ENCODE results near the gene SLC35B3.
"Not testable (repeated sequence)": the region's sequence is repeated elsewhere in the genome, so short reads cannot be mapped to it uniquely, and the experiment has no call there.

The SLC35B3 gene

GRCh38 chr6:8462694-8463093, 27.3 kb upstream of the SLC35B3 start:
- H3K4me3 ChIP-seq (replicated peaks; ENCODE audit: low read depth, low read length): no peak overlapping the region
- no peak for DNase-seq (ENCODE audit: extremely low read depth, low read depth)
- TF ChIP-seq, protein P1, sequence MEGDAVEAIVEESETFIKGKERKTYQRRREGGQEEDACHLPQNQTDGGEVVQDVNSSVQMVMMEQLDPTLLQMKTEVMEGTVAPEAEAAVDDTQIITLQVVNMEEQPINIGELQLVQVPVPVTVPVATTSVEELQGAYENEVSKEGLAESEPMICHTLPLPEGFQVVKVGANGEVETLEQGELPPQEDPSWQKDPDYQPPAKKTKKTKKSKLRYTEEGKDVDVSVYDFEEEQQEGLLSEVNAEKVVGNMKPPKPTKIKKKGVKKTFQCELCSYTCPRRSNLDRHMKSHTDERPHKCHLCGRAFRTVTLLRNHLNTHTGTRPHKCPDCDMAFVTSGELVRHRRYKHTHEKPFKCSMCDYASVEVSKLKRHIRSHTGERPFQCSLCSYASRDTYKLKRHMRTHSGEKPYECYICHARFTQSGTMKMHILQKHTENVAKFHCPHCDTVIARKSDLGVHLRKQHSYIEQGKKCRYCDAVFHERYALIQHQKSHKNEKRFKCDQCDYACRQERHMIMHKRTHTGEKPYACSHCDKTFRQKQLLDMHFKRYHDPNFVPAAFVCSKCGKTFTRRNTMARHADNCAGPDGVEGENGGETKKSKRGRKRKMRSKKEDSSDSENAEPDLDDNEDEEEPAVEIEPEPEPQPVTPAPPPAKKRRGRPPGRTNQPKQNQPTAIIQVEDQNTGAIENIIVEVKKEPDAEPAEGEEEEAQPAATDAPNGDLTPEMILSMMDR (IDR thresholded peaks at IDR 0.05; ENCODE audit: low read depth, low read length, missing control alignments): no peak

DNA sequence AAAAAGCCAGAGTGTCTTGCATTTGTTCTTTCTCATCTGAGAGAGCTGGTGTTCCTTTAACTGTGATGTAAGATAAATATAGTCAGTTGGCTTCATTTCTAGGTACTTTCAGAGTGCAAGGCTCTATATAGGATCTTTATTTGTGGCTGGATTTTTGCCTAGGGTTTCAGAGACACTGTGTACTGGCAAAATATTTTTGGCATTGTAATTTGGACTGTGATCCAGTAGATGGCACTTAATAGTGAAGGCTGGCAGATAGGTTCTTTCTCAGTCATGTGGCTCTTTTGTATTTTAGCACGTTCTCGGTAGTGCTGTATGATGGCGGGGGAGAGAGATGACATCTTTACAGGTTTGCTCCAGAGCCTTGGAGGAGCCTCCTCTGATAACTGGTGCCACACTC, 26.8 kb upstream of the SLC35B3 start:
- DNase-seq (ENCODE audit: extremely low read depth, low read depth): no peak
- TF ChIP-seq, protein P1 (IDR thresholded peaks at IDR 0.05; ENCODE audit: low read depth, low read length, missing control alignments): no peak

DNA sequence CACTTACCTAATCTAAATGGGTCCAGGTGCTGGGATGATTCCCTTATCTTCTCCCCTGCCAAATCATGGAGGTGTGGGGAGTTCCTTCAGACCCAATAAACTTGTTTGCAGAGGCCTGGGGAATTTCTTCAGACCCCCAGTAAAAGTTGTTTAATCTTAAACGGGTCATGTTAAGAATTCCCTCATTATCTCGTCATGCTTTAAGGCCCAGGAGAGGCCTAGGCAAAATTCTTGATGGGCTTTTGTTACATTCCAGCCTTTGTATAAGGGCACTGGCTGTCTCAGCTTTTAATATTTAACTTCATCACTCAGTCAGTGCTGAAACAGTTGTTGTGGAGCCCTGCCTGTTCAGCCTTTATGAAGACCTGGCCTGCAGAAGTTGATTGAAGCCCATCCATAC, 11.0 kb upstream of the SLC35B3 start:
- no peak overlapping the region for H3K4me3 ChIP-seq (replicated peaks; ENCODE audit: low read depth, low read length)
- no peak for DNase-seq (ENCODE audit: extremely low read depth, low read depth)
- TF ChIP-seq, protein P1 (IDR thresholded peaks at IDR 0.05; ENCODE audit: low read depth, low read length, missing control alignments): no peak

More for the DNA sequence above, 26.8 kb upstream of the SLC35B3 start:
- no peak overlapping the region for H3K4me3 ChIP-seq (replicated peaks; ENCODE audit: low read depth, low read length)

- H3K4me3 ChIP-seq (replicated peaks; ENCODE audit: low read depth, low read length); DNase-seq (ENCODE audit: extremely low read depth, low read depth): not testable (repeated sequence)
Measured at GRCh38 chr6:8445930-8446329, 10.6 kb upstream of the SLC35B3 start.

GRCh38 chr6:8442150-8442549, 6.8 kb upstream of the SLC35B3 start:
- no peak for DNase-seq (ENCODE audit: extremely low read depth, low read depth)
- TF ChIP-seq, protein P1 (IDR thresholded peaks at IDR 0.05; ENCODE audit: low read depth, low read length, missing control alignments): no peak
- no peak overlapping the region for H3K4me3 ChIP-seq (replicated peaks; ENCODE audit: low read depth, low read length)

DNA sequence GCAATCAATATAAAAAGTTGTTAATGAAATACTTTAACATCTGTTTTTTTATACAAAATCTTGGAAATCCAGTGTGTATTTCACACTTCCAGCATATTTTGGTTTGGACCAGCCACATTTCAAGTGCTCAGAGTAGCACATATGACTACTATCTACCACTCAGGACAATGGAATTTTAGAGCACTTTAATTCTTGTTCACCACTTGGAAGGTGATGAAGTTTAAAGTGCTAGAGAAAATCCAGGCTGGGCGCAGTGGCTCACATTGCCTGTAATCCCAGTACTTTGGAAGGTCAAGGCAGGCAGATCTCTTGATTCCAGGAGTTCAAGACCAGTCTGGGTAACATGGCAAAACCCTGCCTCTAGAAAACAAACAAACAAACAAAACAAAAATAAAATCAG, 6.1 kb upstream of the SLC35B3 start:
- no peak overlapping the region for H3K4me3 ChIP-seq (replicated peaks; ENCODE audit: low read depth, low read length)
- TF ChIP-seq, protein P1 (IDR thresholded peaks at IDR 0.05; ENCODE audit: low read depth, low read length, missing control alignments): no peak
- DNase-seq (ENCODE audit: extremely low read depth, low read depth): no peak

DNA sequence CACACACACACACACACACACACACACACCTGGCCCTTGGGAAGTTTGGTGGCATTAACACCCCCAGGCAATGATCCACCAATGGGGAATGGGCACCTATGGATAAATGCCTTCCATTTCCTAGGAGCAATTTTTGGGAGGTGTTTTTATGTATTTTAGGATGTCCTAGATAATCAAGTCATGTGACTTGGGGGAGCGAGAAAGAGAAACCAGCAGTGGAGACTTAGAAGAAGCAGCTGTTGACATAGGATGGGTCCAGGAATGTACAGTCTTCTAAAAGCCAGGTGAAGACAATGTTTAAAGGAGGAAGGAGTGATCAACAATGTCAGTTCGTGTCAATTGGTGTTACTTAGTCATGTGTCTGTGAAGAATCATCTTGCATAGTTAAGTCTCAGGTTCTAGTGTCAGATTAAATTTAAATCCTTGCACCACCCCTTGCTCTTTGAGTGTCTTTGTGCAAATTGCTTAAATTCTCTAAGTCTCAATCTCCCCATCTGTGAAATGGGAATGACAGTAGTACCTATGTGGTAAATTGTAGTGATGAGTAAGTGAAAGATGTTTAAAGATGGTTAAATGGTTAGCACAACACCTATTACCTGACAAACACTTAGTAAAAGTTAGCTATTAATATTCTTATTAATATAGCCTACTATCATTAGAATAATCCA, 4.4 kb upstream of the SLC35B3 start:
- TF ChIP-seq, protein P1 (IDR thresholded peaks at IDR 0.05; ENCODE audit: low read depth, low read length, missing control alignments): no peak
- H3K4me3 ChIP-seq (replicated peaks; ENCODE audit: low read depth, low read length): no peak overlapping the region
- DNase-seq (ENCODE audit: extremely low read depth, low read depth): no peak

Data from HFF-Myc (cell line).